OCI-LY1 (cell line): Measurements from ENCODE around the gene VKORC1.

Source experiments
- H2AFZ ChIP-seq: fragments of 200-600 bp; sonication (generic), shearing (Covaris generic); 2 replicates; pipeline ENCODE4 v1.6.0; 2014; ENCODE audit warnings: antibody characterized with exemption, mild to moderate bottlenecking, low read length
- H3F3A ChIP-seq: fragments of 200-600 bp; sonication (generic), shearing (Covaris generic); 2 replicates; pipeline ENCODE4 v1.6.0; 2014; ENCODE audit warnings: mild to moderate bottlenecking, antibody characterized with exemption, low read length, moderate library complexity; ENCODE audit not compliant: insufficient read depth
- H3K27ac ChIP-seq: fragments of 200-600 bp; sonication (generic); 2 replicates; pipeline ENCODE4 v1.5.1; 2014; ENCODE audit warnings: low read length, mixed run types, mild to moderate bottlenecking, low read depth; ENCODE audit not compliant: poor library complexity, severe bottlenecking
- H3K27me3 ChIP-seq: fragments of 200-600 bp; sonication (generic); 2 replicates; pipeline ENCODE4 v1.6.0; 2014; ENCODE audit warnings: antibody characterized with exemption, mild to moderate bottlenecking, low read length, moderate library complexity; ENCODE audit not compliant: insufficient read depth
- H3K36me3 ChIP-seq: fragments of 200-600 bp; sonication (generic); 2 replicates; pipeline ENCODE4 v1.6.1; 2014; ENCODE audit warnings: mild to moderate bottlenecking, antibody characterized with exemption, low read length, moderate library complexity, mixed read lengths; ENCODE audit not compliant: insufficient read depth
- H3K4me1 ChIP-seq: fragments of 200-600 bp; sonication (generic); 2 replicates; pipeline ENCODE4 v1.5.1; 2014; ENCODE audit warnings: mild to moderate bottlenecking, low read length, moderate library complexity; ENCODE audit not compliant: insufficient read depth, severe bottlenecking
- H3K4me2 ChIP-seq: fragments of 200-600 bp; sonication (generic), shearing (Covaris generic); 2 replicates; pipeline ENCODE4 v1.6.1; 2014; ENCODE audit warnings: low read length
- H3K4me3 ChIP-seq: fragments of 200-600 bp; sonication (generic); 2 replicates; pipeline ENCODE4 v1.5.1; 2014; ENCODE audit warnings: low read length, low read depth, mild to moderate bottlenecking, mixed read lengths; ENCODE audit not compliant: poor library complexity, severe bottlenecking
- H3K79me2 ChIP-seq: fragments of 200-600 bp; shearing (Covaris generic); 2 replicates; pipeline ENCODE4 v1.6.1; 2016; ENCODE audit warnings: mixed run types, low read length, mixed read lengths; ENCODE audit not compliant: insufficient read depth
- H3K9ac ChIP-seq: fragments of 200-600 bp; sonication (generic), shearing (Covaris generic); 2 replicates; pipeline ENCODE4 v1.6.1; 2014; ENCODE audit warnings: mild to moderate bottlenecking, low read length, mixed read lengths
- H3K9me2 ChIP-seq: fragments of 200-600 bp; sonication (generic), shearing (Covaris generic); 2 replicates; pipeline ENCODE4 v1.6.1; 2014; ENCODE audit warnings: low read depth, mild to moderate bottlenecking, low read length, mixed read lengths
- H3K9me3 ChIP-seq: fragments of 200-600 bp; shearing (Covaris generic); 2 replicates; pipeline ENCODE4 v1.6.1; 2014; ENCODE audit warnings: low read length, mixed read lengths
- H4K20me1 ChIP-seq: fragments of 200-600 bp; sonication (generic), shearing (Covaris generic); 2 replicates; pipeline ENCODE4 v1.6.0; 2016; ENCODE audit warnings: mild to moderate bottlenecking, low read length; ENCODE audit not compliant: insufficient read depth
- EZH2 ChIP-seq: fragments of 200-600 bp; sonication (generic), shearing (Covaris generic); IDR thresholded peaks from 2 replicates; pipeline ENCODE4 v1.8.0; 2017; ENCODE audit warnings: borderline replicate concordance, mixed run types, mild to moderate bottlenecking, antibody characterized with exemption, low read length, moderate library complexity, mixed read lengths
- TF ChIP-seq, protein P1 (sequence below): fragments of 200-600 bp; sonication (generic), shearing (Covaris generic); IDR thresholded peaks from 2 replicates; pipeline ENCODE4 v1.5.1; 2017; ENCODE audit warnings: mild to moderate bottlenecking, antibody characterized with exemption, low read length, moderate library complexity, mixed read lengths

VKORC1 gene

DNA sequence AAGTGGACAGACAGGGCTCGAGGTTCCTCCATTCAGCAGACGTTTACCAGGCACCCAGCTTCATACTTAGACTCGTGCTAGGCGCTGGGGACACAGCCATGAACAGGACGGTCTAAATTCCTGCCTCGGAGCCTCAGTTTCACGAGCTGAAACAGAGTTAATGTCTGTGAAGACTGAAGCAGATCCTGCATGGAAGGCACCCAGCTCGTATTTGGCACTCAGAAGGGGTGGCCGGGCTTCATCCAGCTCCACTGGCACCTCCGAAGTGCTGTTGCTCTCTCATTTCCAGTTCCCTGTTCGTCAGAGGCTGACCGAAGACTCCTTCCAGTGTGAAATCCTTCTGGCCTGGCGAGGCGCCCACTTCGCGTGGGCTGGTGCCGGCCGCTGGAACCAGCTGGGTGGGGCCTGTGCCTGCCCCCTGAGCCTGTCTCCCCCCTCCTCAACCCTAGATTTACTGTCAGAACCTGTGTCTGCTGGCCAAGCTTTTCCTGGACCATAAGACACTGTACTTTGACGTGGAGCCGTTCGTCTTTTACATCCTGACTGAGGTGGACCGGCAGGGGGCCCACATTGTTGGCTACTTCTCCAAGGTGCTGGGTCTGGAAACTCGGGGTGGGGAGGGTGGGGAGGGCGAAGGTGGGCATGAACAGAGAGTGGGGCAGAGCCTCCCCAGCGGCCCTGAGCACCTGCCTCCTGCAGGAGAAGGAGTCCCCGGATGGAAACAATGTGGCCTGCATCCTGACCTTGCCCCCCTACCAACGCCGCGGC lies 35.2 kb upstream of the VKORC1 start:
- H3K27ac ChIP-seq = no peak overlapping the region
- no peaks in the 10 kb centered on the region for H3K4me1 ChIP-seq
- no peaks in the 10 kb centered on the region for H3K9me2 ChIP-seq
- H3K27me3 ChIP-seq = no peaks in the 10 kb centered on the region
- H2AFZ ChIP-seq = no peak overlapping the region
- H3K4me3 ChIP-seq = no peak overlapping the region
- H3K36me3 ChIP-seq = peaks cover 26% of the 10 kb centered on the region
- H3K9ac ChIP-seq = no peak overlapping the region
- H3K79me2 ChIP-seq = no peaks in the 10 kb centered on the region
- H3F3A ChIP-seq = no peaks in the 10 kb centered on the region
- no peaks in the 10 kb centered on the region for H4K20me1 ChIP-seq
- no peaks in the 10 kb centered on the region for H3K9me3 ChIP-seq
- no peak overlapping the region for H3K4me2 ChIP-seq
- TF ChIP-seq EZH2 = no peak
- TF ChIP-seq, protein P1, sequence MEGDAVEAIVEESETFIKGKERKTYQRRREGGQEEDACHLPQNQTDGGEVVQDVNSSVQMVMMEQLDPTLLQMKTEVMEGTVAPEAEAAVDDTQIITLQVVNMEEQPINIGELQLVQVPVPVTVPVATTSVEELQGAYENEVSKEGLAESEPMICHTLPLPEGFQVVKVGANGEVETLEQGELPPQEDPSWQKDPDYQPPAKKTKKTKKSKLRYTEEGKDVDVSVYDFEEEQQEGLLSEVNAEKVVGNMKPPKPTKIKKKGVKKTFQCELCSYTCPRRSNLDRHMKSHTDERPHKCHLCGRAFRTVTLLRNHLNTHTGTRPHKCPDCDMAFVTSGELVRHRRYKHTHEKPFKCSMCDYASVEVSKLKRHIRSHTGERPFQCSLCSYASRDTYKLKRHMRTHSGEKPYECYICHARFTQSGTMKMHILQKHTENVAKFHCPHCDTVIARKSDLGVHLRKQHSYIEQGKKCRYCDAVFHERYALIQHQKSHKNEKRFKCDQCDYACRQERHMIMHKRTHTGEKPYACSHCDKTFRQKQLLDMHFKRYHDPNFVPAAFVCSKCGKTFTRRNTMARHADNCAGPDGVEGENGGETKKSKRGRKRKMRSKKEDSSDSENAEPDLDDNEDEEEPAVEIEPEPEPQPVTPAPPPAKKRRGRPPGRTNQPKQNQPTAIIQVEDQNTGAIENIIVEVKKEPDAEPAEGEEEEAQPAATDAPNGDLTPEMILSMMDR = no peak

- Histone ChIP-seq H4K20me1 (no peaks in the 10 kb centered on the region), H3K4me1 (no peaks in the 10 kb centered on the region), H3F3A (no peaks in the 10 kb centered on the region), H3K27me3 (no peaks in the 10 kb centered on the region), H3K4me2 (no peak overlapping the region), H2AFZ (no peak overlapping the region), H3K9me3 (no peaks in the 10 kb centered on the region), H3K4me3 (no peak overlapping the region), H3K27ac (no peak overlapping the region), H3K36me3 (peaks cover 32% of the 10 kb centered on the region), H3K79me2 (no peaks in the 10 kb centered on the region), H3K9me2 (no peaks in the 10 kb centered on the region), H3K9ac (no peak overlapping the region)
- TF ChIP-seq, protein P1 = no peak
- no peak for TF ChIP-seq EZH2
These were observed 34.3 kb upstream of the VKORC1 start for GRCh38 chr16:31128711-31129567.

DNA sequence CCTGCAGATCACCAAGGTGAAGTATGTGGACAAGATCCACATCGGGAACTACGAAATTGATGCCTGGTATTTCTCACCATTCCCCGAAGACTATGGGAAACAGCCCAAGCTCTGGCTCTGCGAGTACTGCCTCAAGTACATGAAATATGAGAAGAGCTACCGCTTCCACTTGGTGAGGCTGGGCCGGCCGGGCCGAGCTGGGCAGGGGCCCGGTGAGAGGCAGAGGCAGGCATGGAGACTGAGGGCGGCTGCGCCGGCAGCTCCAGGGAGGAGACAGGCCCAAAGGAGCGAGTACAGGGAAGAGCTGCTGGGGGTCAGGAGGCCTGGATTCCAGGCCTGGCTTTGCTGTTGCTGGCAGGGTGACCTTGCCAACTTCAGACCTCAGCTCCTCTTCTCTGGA lies 32.6 kb upstream of the VKORC1 start:
- Histone ChIP-seq H3F3A (no peaks in the 10 kb centered on the region), H3K27ac (no peak overlapping the region), H4K20me1 (no peaks in the 10 kb centered on the region), H2AFZ (no peak overlapping the region), H3K36me3 (peaks cover 45% of the 10 kb centered on the region), H3K27me3 (no peaks in the 10 kb centered on the region), H3K9me2 (no peaks in the 10 kb centered on the region), H3K9me3 (no peaks in the 10 kb centered on the region), H3K4me2 (no peak overlapping the region), H3K4me1 (no peaks in the 10 kb centered on the region), H3K9ac (no peak overlapping the region), H3K4me3 (no peak overlapping the region), H3K79me2 (no peaks in the 10 kb centered on the region)
- TF ChIP-seq, protein P1 = no peak
- no peak for TF ChIP-seq EZH2
